Gastrocnemius medialis (tissue), 4 donors: ENCODE results near the gene UBFD1. TPM values are rescaled to one million over a fixed set of nuclear protein-coding genes. Genes with fewer than 3 reads are reported as not detected.

Source experiments
- ATAC-seq, 2 donors: fragments of 150-250 bp; one replicate each; pipeline ENCODE4 v1.9.1; 2016
- DNase-seq, 2 donors: peaks; one replicate each; pipeline ENCODE4 v3.0.0-alpha.2; 2019
- H3K27ac ChIP-seq, 4 donors: fragments of 200-600 bp; sonication (generic); 1 replicate in 1 of 4; 2 replicates in 3 of 4; pipeline ENCODE4 v1.5.1; 2016 to 2018; ENCODE audit warnings: mild to moderate bottlenecking in 2 of 4, moderate library complexity in 1 of 4
- H3K27me3 ChIP-seq, 3 donors: fragments of 200-600 bp; sonication (generic) in 2 of 3; 1 replicate in 1 of 3; 2 replicates in 2 of 3; pipeline versions ENCODE4 v1.5.1 to v1.6.0; 2016 to 2019; ENCODE audit warnings: mild to moderate bottlenecking in 1 of 3, moderate library complexity in 1 of 3
- H3K36me3 ChIP-seq, 2 donors: fragments of 200-600 bp; sonication (generic) in 1 of 2; one replicate each; pipeline ENCODE4 v1.5.1; 2017 to 2018
- H3K4me1 ChIP-seq, 2 donors: fragments of 200-600 bp; sonication (generic) in 1 of 2; one replicate each; pipeline ENCODE4 v1.5.1; 2016 to 2017; ENCODE audit warnings: mild to moderate bottlenecking in 2 of 2
- H3K4me3 ChIP-seq, 4 donors: fragments of 200-600 bp; sonication (generic) in 3 of 4; 1 replicate in 1 of 4; 2 replicates in 3 of 4; pipeline ENCODE4 v1.5.1; 2016 to 2019; ENCODE audit warnings: mild to moderate bottlenecking in 2 of 4
- H3K9me3 ChIP-seq, 3 donors: fragments of 200-600 bp; sonication (generic) in 2 of 3; 1 replicate in 1 of 3; 2 replicates in 2 of 3; pipeline ENCODE4 v1.5.1; 2016 to 2019
- POLR2A ChIP-seq, 2 donors: fragments of 450-650 bp; IDR thresholded peaks; one replicate each; pipeline ENCODE4 v1.6.1; 2017; ENCODE audit warnings: antibody characterized with exemption in 2 of 2, mild to moderate bottlenecking in 2 of 2, moderate library complexity in 2 of 2
- in situ Hi-C, 4 donors: fragments of 200-750 bp; cut with MboI; loops; one replicate each; pipeline versions ENCODE4 v1.15.0 to v1.8.0; 2017; ENCODE audit warnings: low sequenced_read_pairs in 4 of 4
- intact Hi-C: fragments of 100-400 bp; cut with DNase I; formaldehyde crosslinking; loops from one replicate; pipeline ENCODE4 v1.15.1; 2023; ENCODE audit warnings: low total_unique reads
- total RNA-seq, 4 donors: library from RNA; depleted of rRNA; stranded (reverse); fragments of >200 nt; gene quantifications; one replicate each; pipeline versions ENCODE4 v1.1.0 to v1.2.3, GENCODE V29; 2016
- TF ChIP-seq, protein P1 (sequence below), 5 experiments: fragments of 450-650 bp in 3 of 5; fragments of 200-600 bp in 2 of 5; sonication (generic) in 2 of 5; IDR thresholded peaks in 4 of 5; conservative IDR thresholded peaks in 1 of 5; 1 replicate in 4 of 5; 2 replicates in 1 of 5; pipeline ENCODE4 v1.5.1; 2016 to 2019; ENCODE audit warnings: antibody characterized with exemption in 5 of 5, mild to moderate bottlenecking in 3 of 5, moderate library complexity in 3 of 5

Gene UBFD1
- total RNA-seq = 100 to 1,000 TPM; 133 to 367 (median 317) TPM

DNA sequence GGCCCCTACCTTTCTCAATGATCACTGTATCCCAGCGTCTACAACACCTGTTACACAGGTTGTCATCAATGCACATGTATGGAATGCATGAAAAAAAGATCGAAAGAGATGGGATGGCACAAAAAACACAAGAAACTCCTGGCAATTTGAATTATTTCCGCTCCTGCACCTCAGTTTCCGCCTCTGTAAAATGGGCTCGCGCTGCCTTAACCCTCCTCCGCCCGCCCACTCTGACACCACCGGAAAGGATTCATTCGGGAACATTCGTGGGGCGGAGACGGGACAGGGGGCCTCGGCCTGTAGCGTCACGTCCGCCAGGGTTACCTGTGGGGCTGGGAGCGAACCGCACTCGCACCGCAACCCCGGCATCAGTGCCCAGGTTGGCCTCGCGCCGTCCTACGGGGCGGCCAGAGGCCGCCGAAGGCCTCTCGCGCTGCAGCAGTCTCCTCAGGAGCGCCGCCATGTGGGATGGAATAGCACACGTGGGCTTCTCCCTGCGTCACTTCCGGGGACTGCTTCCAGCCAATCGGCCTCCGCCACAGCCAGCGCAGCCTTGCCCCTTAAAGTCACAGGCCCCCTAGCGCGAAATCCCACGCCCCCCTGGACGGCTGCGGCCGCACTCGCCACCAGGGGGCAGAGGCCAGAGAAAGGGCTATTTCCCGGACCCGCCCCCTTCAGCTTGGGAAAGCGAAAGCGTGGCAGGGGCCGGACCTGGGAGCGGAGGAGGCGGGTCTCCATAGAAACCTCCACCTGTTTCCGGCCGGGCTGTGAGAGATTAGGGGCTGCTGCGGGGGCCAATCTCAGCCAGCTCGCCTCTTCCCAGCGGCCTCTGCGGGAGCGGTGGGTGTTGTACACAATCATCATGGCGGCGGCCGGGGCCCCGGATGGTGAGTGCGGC is at the start of gene UBFD1, which contains the start of gene EARS2:
TSS of gene UBFD1 (plus strand) at position 847 of the 898 bp plus-strand sequence. CDS start at position 863, 16 bp downstream.
TSS of gene EARS2 (minus strand) at position 470 of the 898 bp plus-strand sequence. CDS start at position 463, 7 bp downstream.
- peaks cover 0 to 42% of the 10 kb centered on the region in 2 donors for H3K36me3 ChIP-seq
- ATAC-seq = peak; percentile 87 to 90
- peak; percentile 99 for DNase-seq
- H3K27me3 ChIP-seq = no peaks in the 10 kb centered on the region
- peak within 1 kb of the TSS; percentile 89 to 98 (median 96) for H3K27ac ChIP-seq
- peaks cover 44 to 46% of the 10 kb centered on the region in 2 donors for H3K4me1 ChIP-seq
- TF ChIP-seq, protein P1, sequence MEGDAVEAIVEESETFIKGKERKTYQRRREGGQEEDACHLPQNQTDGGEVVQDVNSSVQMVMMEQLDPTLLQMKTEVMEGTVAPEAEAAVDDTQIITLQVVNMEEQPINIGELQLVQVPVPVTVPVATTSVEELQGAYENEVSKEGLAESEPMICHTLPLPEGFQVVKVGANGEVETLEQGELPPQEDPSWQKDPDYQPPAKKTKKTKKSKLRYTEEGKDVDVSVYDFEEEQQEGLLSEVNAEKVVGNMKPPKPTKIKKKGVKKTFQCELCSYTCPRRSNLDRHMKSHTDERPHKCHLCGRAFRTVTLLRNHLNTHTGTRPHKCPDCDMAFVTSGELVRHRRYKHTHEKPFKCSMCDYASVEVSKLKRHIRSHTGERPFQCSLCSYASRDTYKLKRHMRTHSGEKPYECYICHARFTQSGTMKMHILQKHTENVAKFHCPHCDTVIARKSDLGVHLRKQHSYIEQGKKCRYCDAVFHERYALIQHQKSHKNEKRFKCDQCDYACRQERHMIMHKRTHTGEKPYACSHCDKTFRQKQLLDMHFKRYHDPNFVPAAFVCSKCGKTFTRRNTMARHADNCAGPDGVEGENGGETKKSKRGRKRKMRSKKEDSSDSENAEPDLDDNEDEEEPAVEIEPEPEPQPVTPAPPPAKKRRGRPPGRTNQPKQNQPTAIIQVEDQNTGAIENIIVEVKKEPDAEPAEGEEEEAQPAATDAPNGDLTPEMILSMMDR (IDR thresholded peaks at IDR 0.05 in 4 of 5, conservative IDR thresholded peaks at IDR 0.05 in 1 of 5) = peak; percentile 96 to 99 (median 98)
- peak; percentile 84 to 88 for TF ChIP-seq POLR2A (IDR thresholded peaks at IDR 0.05)
- in situ Hi-C loops (loop anchor here in 2 of 4 donors (5.0 kb wide), 2 partner anchors 35 to 40 kb away; partner anchors contain the start of gene NDUFAB1 (in 1 of the 2)), intact Hi-C loops (loop anchor here (1.0 to 10.0 kb wide), 6 partner anchors 39 to 1605 kb away; partner anchors contain the start of genes COG7, DCTN5, NDUFAB1 and PALB2)
- peak within 1 kb of the TSS; percentile 63 to 84 (median 74) for H3K4me3 ChIP-seq
- H3K9me3 ChIP-seq = no peaks in the 10 kb centered on the region

DNA sequence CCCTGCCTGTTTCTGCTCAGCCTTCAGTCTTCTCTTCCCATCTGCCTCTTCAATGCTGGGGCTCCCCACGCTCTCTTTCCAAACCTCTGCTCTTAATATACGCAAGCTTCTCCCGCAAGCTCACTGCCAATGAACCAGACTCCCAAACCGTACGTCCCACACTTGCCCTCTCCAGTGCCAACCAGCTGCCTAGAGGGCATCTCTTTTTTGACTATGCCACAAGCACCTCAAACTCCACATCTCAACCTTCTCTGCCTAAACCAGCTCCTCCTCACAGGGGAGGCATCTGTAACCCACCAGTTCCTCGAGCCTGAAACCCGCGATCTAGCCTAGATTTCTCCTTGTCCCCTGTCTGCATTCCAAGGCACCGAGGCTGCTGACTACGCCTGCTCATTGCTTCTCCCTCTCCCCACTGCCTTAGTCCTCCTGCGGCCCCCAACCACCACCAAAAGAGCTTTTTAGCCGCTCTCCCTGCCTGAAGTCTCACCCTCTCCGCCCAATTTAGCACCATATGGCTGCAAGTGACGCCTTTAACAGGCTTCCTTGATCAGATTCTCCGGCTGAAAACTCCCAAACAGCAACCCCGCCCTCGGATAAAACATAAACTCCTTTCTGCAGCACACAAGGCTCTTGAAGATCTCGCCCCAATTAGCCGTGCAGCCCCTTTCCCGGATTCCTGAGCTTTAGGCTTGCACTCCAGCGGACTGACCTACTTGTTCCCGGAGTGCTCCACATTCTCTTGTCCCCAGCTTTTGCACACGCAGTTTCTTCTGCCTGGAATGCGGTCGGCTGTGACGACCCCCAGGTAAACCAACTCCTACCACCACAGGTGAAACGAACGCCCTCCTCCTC is 48.7 kb upstream of the UBFD1 start:
- intact Hi-C loops (no loop called here), in situ Hi-C loops (no loop called here)
- Histone ChIP-seq H3K4me1 (peaks cover 27 to 41% of the 10 kb centered on the region in 2 donors), H3K27me3 (no peaks in the 10 kb centered on the region), H3K9me3 (no peaks in the 10 kb centered on the region), H3K36me3 (no peaks in the 10 kb centered on the region), H3K4me3 (peak overlapping the region; percentile 70 to 86 (median 78)), H3K27ac (peak overlapping the region; percentile 84 to 92 (median 92))
- TF ChIP-seq, protein P1 (IDR thresholded peaks at IDR 0.05 in 4 of 5, conservative IDR thresholded peaks at IDR 0.05 in 1 of 5) = no peak
- no peak for TF ChIP-seq POLR2A (IDR thresholded peaks at IDR 0.05)
- ATAC-seq = no peak
- DNase-seq = no peak

DNA sequence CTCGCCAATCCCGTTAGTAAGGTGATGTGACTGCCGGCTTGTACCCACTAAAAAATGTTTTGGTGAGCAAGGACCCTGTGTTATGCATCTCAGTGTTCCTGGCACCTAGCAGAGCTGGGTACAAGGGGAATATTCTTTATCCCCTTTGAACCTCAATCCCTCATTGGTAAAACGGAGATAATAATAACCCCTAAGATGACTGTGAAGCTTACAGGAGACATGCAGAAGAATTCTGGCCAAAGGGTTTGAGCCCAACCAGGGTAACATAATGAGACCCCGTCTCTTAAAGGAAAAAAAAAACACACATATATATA is 48.1 kb upstream of the UBFD1 start:
- intact Hi-C loops (no loop called here), in situ Hi-C loops (no loop called here)
- no peaks in the 10 kb centered on the region for H3K9me3 ChIP-seq
- peak overlapping the region; percentile 70 to 86 (median 78) for H3K4me3 ChIP-seq
- TF ChIP-seq, protein P1 (IDR thresholded peaks at IDR 0.05 in 4 of 5, conservative IDR thresholded peaks at IDR 0.05 in 1 of 5) = no peak
- TF ChIP-seq POLR2A (IDR thresholded peaks at IDR 0.05) = no peak
- H3K36me3 ChIP-seq = no peaks in the 10 kb centered on the region
- ATAC-seq (no peak), DNase-seq (no peak)
- peaks cover 21 to 36% of the 10 kb centered on the region in 2 donors for H3K4me1 ChIP-seq
- no peaks in the 10 kb centered on the region for H3K27me3 ChIP-seq
- H3K27ac ChIP-seq = peak overlapping the region; percentile 84 to 92 (median 92)

- ATAC-seq (peak; percentile 47 to 54), DNase-seq (peak in 1 of 2 donors; percentile 38)
- intact Hi-C loops = loop anchor here (2.0 kb wide), 1 partner anchor 87 kb away; the partner anchor contains the start of gene NDUFAB1
Measured at GRCh38 chr16:23509782-23510163, 47.8 kb upstream of the UBFD1 start.

More at GRCh38 chr16:23509782-23510163, 47.8 kb upstream of the UBFD1 start:
- TF ChIP-seq POLR2A (IDR thresholded peaks at IDR 0.05) = no peak
- TF ChIP-seq, protein P1 (IDR thresholded peaks at IDR 0.05 in 4 of 5, conservative IDR thresholded peaks at IDR 0.05 in 1 of 5) = no peak
- H3K4me3 ChIP-seq = peak overlapping the region; percentile 70 to 86 (median 78)
- peaks cover 0 to 3% of the 10 kb centered on the region in 2 donors for H3K36me3 ChIP-seq
- peaks cover 17 to 33% of the 10 kb centered on the region in 2 donors for H3K4me1 ChIP-seq
- no peaks in the 10 kb centered on the region for H3K9me3 ChIP-seq
- in situ Hi-C loops = no loop called here
- H3K27ac ChIP-seq = peak overlapping the region; percentile 84 to 92 (median 92)
- H3K27me3 ChIP-seq = no peaks in the 10 kb centered on the region
